Measurements from ENCODE around the gene NTM. TPM values are rescaled to one million over a fixed set of nuclear protein-coding genes. Genes with fewer than 3 reads are reported as not detected.

Gene NTM
- total and polyA plus RNA-seq, 10 donors, result 0.13 to 1.6 (median 0.67) TPM

DNA sequence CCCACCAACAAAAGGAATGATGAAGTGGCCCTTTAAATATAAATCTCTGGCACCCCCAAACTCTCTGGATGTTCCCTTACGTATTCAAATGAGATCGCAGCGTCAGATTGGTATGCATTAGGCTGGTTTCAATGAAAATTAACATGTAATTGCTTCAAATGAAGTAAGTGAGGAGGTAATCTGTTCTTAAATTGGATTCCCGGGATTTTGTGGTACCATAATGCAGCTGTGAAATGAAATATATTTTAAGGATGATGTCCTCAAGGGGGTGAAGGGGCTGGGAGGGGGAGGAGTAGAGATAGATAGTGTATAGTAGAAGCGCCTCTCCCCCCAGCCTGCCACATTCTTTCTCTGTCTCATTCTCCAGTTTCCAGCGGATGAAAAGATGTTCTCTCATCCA is 748.2 kb downstream of the NTM start:
- H3K27me3 ChIP-seq (replicated peaks in 1 of 7), result no peaks in the 10 kb centered on the region
- TF ChIP-seq POLR2AphosphoS5 (IDR thresholded peaks at IDR 0.05) (no peak), CTCF (IDR thresholded peaks at IDR 0.05 in 8 of 11, conservative IDR thresholded peaks at IDR 0.05 in 3 of 11) (no peak), POLR2A (IDR thresholded peaks at IDR 0.05) (no peak)
- WGBS, 5 donors, result 84 to 91% (median 88%) methylated on average over 6 of the region's 6 CpGs
- no peaks in the 10 kb centered on the region for H3K4me1 ChIP-seq
- intact Hi-C loops (cut with DNase I; ENCODE audit: low total_unique reads), result no loop called here
- H3K36me3 ChIP-seq, result no peaks in the 10 kb centered on the region
- H3K9me3 ChIP-seq, result no peaks in the 10 kb centered on the region
- DNase-seq, result no peak
- no peak overlapping the region for H3K4me3 ChIP-seq
- no peak overlapping the region for H3K27ac ChIP-seq

- Histone ChIP-seq H3K9me3 (no peaks in the 10 kb centered on the region), H3K36me3 (no peaks in the 10 kb centered on the region), H3K27ac (no peak overlapping the region), H3K4me3 (no peak overlapping the region), H3K27me3 (replicated peaks in 1 of 7) (no peaks in the 10 kb centered on the region), H3K4me1 (no peaks in the 10 kb centered on the region)
- 78 to 92% (median 81%) methylated on average over 4 of the region's 4 CpGs for WGBS, 5 donors
- TF ChIP-seq CTCF (IDR thresholded peaks at IDR 0.05 in 8 of 11, conservative IDR thresholded peaks at IDR 0.05 in 3 of 11) (no peak), POLR2A (IDR thresholded peaks at IDR 0.05) (no peak), POLR2AphosphoS5 (IDR thresholded peaks at IDR 0.05) (no peak)
- DNase-seq, result no peak
- intact Hi-C loops (cut with DNase I; ENCODE audit: low total_unique reads), result no loop called here
Measured at GRCh38 chr11:132119573-132119972, 749.2 kb downstream of the NTM start.

- no peak for DNase-seq
- no peak overlapping the region for H3K4me3 ChIP-seq
- no peaks in the 10 kb centered on the region for H3K9me3 ChIP-seq
- H3K27me3 ChIP-seq (replicated peaks in 1 of 7), result no peaks in the 10 kb centered on the region
- H3K36me3 ChIP-seq, result no peaks in the 10 kb centered on the region
- WGBS, 5 donors, result 60 to 70% (median 68%) methylated on average over 4 of the region's 4 CpGs
- TF ChIP-seq POLR2A (IDR thresholded peaks at IDR 0.05) (no peak), POLR2AphosphoS5 (IDR thresholded peaks at IDR 0.05) (no peak), CTCF (IDR thresholded peaks at IDR 0.05 in 8 of 11, conservative IDR thresholded peaks at IDR 0.05 in 3 of 11) (no peak)
- H3K4me1 ChIP-seq, result peaks cover 0 to 19% (median 12%) of the 10 kb centered on the region in 6 donors
- no peak overlapping the region for H3K27ac ChIP-seq
- intact Hi-C loops (cut with DNase I; ENCODE audit: low total_unique reads), result no loop called here
Measured at GRCh38 chr11:132122735-132123134, 752.3 kb downstream of the NTM start.

DNA sequence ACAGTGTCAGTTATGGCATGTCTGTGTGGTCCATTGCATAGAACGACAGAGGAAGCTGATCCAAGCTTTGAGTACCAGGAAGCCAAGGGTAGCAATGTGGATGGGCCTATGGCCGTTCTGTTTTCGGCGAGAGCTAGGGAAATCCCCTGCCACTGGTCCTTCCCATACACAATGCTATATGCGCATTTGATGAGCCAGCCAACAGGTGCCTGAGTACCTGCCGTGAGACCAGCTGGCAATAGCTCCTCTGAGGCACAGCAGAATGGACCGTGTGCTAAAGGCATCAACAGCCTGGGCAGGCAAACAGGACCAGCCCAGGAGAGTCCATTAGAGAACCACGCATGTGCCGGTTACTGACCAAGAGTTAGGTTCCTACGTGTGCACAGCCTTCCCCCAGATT is 753.0 kb downstream of the NTM start:
- Histone ChIP-seq H3K36me3 (no peaks in the 10 kb centered on the region), H3K4me1 (peaks cover 0 to 19% (median 12%) of the 10 kb centered on the region in 6 donors), H3K9me3 (no peaks in the 10 kb centered on the region), H3K27me3 (replicated peaks in 1 of 7) (no peaks in the 10 kb centered on the region), H3K4me3 (no peak overlapping the region), H3K27ac (no peak overlapping the region)
- WGBS, 5 donors, result 69 to 75% (median 73%) methylated on average over 10 of the region's 10 CpGs
- no peak for TF ChIP-seq POLR2A (IDR thresholded peaks at IDR 0.05)
- DNase-seq, result no peak
- intact Hi-C loops (cut with DNase I; ENCODE audit: low total_unique reads), result no loop called here

All from spleen (tissue), 11 donors.